D721Med (cell line): ENCODE results near the gene FLRT2.

Experiments
- DNase-seq: peaks from one replicate; pipeline ENCODE4 v3.0.0; 2011; ENCODE audit warnings: low spot score; ENCODE audit not compliant: insufficient read length
- FAIRE-seq: peaks from 2 replicates; lab custom pipeline; 2011; peaks lifted over from hg19 to GRCh38; lab: Jason Lieb, UNC
- CTCF ChIP-seq: IDR thresholded peaks from 2 replicates; pipeline ENCODE4 v1.5.1; 2012; ENCODE audit warnings: mild to moderate bottlenecking, control low read depth; ENCODE audit not compliant: insufficient read depth; ENCODE audit errors: missing control alignments

The FLRT2 gene

GRCh38 chr14:85501751-85502150 lies 28.2 kb upstream of the FLRT2 start:
- DNase-seq (no peak), FAIRE-seq (no peak)
- TF ChIP-seq CTCF: no peak

- FAIRE-seq: no peak
These were observed 21.1 kb upstream of the FLRT2 start for GRCh38 chr14:85508863-85509262.

DNA sequence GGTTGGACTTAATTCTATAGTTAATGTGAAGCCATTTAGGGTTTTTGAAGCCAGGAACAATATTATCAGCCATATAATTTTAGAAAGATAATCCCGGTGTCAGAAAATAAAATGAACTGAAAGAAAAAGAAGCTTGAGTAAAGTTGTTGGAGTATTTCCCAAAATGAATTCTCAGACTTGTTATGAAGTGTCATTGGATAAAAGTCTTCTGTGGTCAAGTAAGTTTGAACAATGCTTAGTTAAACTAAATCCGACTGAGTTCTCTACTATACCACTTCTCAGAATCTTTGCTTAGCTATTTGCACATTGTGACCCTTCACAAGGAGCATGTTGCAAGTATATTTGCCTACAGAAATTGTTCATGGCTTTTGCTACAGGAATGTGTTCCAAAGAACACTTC lies 17.5 kb upstream of the FLRT2 start:
- FAIRE-seq (no peak), DNase-seq (no peak)
- no peak for TF ChIP-seq CTCF

More at GRCh38 chr14:85508863-85509262, 21.1 kb upstream of the FLRT2 start:
- no peak for DNase-seq
- no peak for TF ChIP-seq CTCF

DNA sequence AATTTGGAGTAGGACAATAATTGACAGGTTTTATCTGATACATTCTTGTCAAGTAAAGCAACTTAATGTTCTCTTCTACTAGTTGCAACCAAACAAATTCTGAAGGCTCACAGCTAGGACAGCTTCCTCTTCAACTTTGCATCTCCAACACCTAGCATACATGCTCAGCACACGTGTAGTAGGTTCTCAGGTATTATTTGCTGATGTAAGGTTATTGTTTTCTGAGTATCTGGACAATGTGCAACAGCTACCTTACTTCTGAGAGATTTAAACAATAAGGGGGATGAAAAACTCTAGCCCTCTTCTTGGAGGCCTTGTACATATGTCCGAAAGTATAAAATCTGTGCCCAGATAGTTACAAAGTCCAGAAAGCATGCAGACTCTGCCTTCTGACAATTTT lies 15.5 kb upstream of the FLRT2 start:
- TF ChIP-seq CTCF: no peak

DNA sequence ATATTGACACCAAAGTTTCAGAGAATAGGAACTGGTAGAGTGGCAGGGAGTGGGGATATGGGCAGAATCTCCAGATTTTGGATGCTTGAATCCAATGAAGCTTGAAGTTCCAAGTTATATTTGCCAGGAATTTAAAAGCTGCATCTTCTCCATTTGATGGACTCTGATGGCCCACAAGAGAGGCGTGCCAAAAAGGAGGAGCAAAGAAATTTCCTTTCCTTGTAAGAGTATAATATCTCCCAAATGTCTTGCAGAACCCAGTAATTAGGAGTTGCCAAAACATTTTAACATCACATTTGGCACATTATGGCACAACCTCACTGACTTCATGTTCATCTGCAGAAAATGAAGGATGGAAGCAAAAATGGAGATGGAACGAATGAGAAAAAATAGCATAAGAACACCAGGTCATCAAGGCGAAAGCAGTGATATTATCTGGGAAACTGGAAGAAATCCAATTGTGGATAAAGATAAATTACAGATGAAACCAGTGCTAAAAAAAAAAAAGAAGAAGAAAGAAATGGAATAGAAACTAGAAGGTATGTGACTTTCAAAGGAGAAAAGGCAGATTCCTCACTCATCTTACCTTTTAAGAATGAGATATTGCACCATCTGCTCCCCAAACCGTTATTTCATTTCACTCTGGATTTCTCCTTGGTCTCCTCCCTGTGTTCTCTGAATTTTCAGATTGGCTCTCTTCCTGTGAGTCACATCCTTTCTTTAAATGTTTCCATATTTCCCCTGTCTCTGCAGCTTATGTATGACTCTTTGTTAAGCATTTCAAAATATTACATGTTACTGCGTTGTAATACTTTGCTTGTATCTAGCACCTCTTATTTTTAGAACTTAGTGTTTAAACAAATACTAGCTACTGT lies 13.5 kb upstream of the FLRT2 start:
- FAIRE-seq: no peak
- TF ChIP-seq CTCF: no peak
- no peak for DNase-seq

More for the DNA sequence above, 15.5 kb upstream of the FLRT2 start:
- FAIRE-seq: no peak
- DNase-seq: no peak

- FAIRE-seq (no peak), DNase-seq (no peak)
- no peak for TF ChIP-seq CTCF
These were observed 12.7 kb upstream of the FLRT2 start for GRCh38 chr14:85517114-85517688.

GRCh38 chr14:85519661-85520305 lies 10.2 kb upstream of the FLRT2 start:
- no peak for TF ChIP-seq CTCF
- DNase-seq (no peak), FAIRE-seq (peak; percentile 70)
